IMR-90 (cell line): ENCODE measurements around the gene PTS. TPM values are rescaled to one million over a fixed set of nuclear protein-coding genes. Genes with fewer than 3 reads are reported as not detected.
A peak's percentile ranks its signal among the peaks of the same experiment; 100 is the strongest.

Source experiments
- ATAC-seq: fragments of 200-7000 bp; cut with Tn5 transposase; 2 replicates; pipeline ENCODE4 v1.9.1; 2020; ENCODE audit warnings: low read depth, mild to moderate bottlenecking, moderate library complexity
- BruUV-seq: library from RNA; stranded (reverse); fragments of 400-500 nt; replicated peaks from 2 replicates; lab custom pipeline; 2021; lab: Mats Ljungman, UMichigan
- CTCF ChIA-PET: fragments of 300-600 bp; formaldehyde crosslinking; extraction: SDS; loops from one replicate; lab custom pipeline; 2021; ENCODE audit warnings: antibody characterized with exemption; lab: Yijun Ruan, JAX
- POLR2A ChIA-PET: fragments of 300-600 bp; sonication (Branson Sonifier 250); formaldehyde crosslinking; loops from one replicate; lab custom pipeline; 2022; ENCODE audit warnings: antibody characterized with exemption; ENCODE audit not compliant: unreplicated experiment; lab: Charles Lee
- DNase-seq: peaks from one replicate; pipeline ENCODE4 v3.0.0; 2013
- H2AFZ ChIP-seq: replicated peaks from 2 replicates; pipeline ENCODE3; 2013; ENCODE audit warnings: low read length, mild to moderate bottlenecking; ENCODE audit not compliant: poor library complexity
- H2AK5ac ChIP-seq: 2 replicates; pipeline ENCODE4 v1.6.1; 2013; ENCODE audit warnings: low read depth, low read length, inconsistent platforms
- H2AK9ac ChIP-seq: replicated peaks from 2 replicates; pipeline ENCODE3; 2013; ENCODE audit warnings: mild to moderate bottlenecking, low read depth, low read length, moderate library complexity; ENCODE audit not compliant: poor library complexity
- H2BK120ac ChIP-seq: 2 replicates; pipeline ENCODE4 v1.6.1; 2013; ENCODE audit warnings: low read depth, low read length, inconsistent platforms
- H2BK15ac ChIP-seq: 3 replicates; pipeline ENCODE4 v1.6.1; 2013; ENCODE audit warnings: low read depth, low read length, inconsistent platforms
- H2BK20ac ChIP-seq: 2 replicates; pipeline ENCODE4 v1.6.1; 2013; ENCODE audit warnings: low read depth, mild to moderate bottlenecking, inconsistent platforms, low read length, moderate library complexity
- H2BK5ac ChIP-seq: 2 replicates; pipeline ENCODE4 v1.6.1; 2013; ENCODE audit warnings: mild to moderate bottlenecking, low read depth, low read length, inconsistent platforms; ENCODE audit not compliant: poor library complexity, severe bottlenecking
- H3K14ac ChIP-seq: replicated peaks from 2 replicates; pipeline ENCODE4 v1.6.1; 2013; ENCODE audit warnings: low read depth, low read length, inconsistent platforms
- H3K18ac ChIP-seq: 2 replicates; pipeline ENCODE4 v1.6.1; 2013; ENCODE audit warnings: low read depth, low read length, control low read depth
- H3K23ac ChIP-seq: 2 replicates; pipeline ENCODE4 v1.6.1; 2013; ENCODE audit warnings: low read depth, low read length, inconsistent platforms
- H3K27ac ChIP-seq: 2 replicates; pipeline ENCODE4 v1.5.1; 2013; ENCODE audit warnings: mild to moderate bottlenecking, control low read depth, low read length; ENCODE audit not compliant: insufficient read depth
- H3K27me3 ChIP-seq: 2 replicates; pipeline ENCODE4 v1.6.1; 2013; ENCODE audit warnings: low read length; ENCODE audit not compliant: control insufficient read depth, insufficient read depth
- H3K36me3 ChIP-seq: 2 replicates; pipeline ENCODE4 v1.6.1; 2013; ENCODE audit warnings: low read length, mixed read lengths; ENCODE audit not compliant: control insufficient read depth, insufficient read depth
- H3K4ac ChIP-seq: 2 replicates; pipeline ENCODE4 v1.6.1; 2013; ENCODE audit warnings: low read depth, low read length, inconsistent platforms
- H3K4me1 ChIP-seq: 2 replicates; pipeline ENCODE4 v1.6.1; 2013; ENCODE audit warnings: low read length, mixed read lengths; ENCODE audit not compliant: control insufficient read depth, insufficient read depth
- H3K4me2 ChIP-seq: 2 replicates; pipeline ENCODE4 v1.6.1; 2013; ENCODE audit warnings: low read depth, mild to moderate bottlenecking, control low read depth, low read length, moderate library complexity
- H3K4me3 ChIP-seq: 2 replicates; pipeline ENCODE4 v1.5.1; 2013; ENCODE audit warnings: low read depth, mild to moderate bottlenecking, control low read depth, low read length, moderate library complexity; ENCODE audit not compliant: insufficient read depth
- H3K56ac ChIP-seq: 2 replicates; pipeline ENCODE4 v1.6.1; 2013; ENCODE audit warnings: low read length, inconsistent platforms; ENCODE audit not compliant: insufficient read depth; ENCODE audit errors: extremely low read depth
- H3K79me1 ChIP-seq, 2 experiments: 2 replicates each; pipeline ENCODE4 v1.6.1; 2013; ENCODE audit warnings: low read length in 2 of 2, inconsistent platforms in 1 of 2, low read depth in 1 of 2
- H3K9ac ChIP-seq: 2 replicates; pipeline ENCODE4 v1.6.1; 2013; ENCODE audit warnings: low read depth, low read length, control low read depth
- H3K9me1 ChIP-seq: 2 replicates; pipeline ENCODE4 v1.6.1; 2013; ENCODE audit warnings: low read length, inconsistent platforms; ENCODE audit not compliant: insufficient read depth
- H3K9me3 ChIP-seq: 2 replicates; pipeline ENCODE4 v1.6.1; 2013; ENCODE audit warnings: low read length; ENCODE audit not compliant: control insufficient read depth, insufficient read depth
- H4K20me1 ChIP-seq: 2 replicates; pipeline ENCODE4 v1.6.1; 2013; ENCODE audit warnings: low read length, inconsistent platforms; ENCODE audit not compliant: insufficient read depth
- H4K5ac ChIP-seq: 2 replicates; pipeline ENCODE4 v1.6.1; 2013; ENCODE audit warnings: mild to moderate bottlenecking, low read depth, low read length, control low read depth
- H4K8ac ChIP-seq, 2 experiments: 2 replicates each; pipeline ENCODE4 v1.6.1; 2013; ENCODE audit warnings: low read depth in 2 of 2, low read length in 2 of 2, control low read depth in 1 of 2, inconsistent platforms in 1 of 2
- H4K91ac ChIP-seq: 2 replicates; pipeline ENCODE4 v1.6.1; 2013; ENCODE audit warnings: low read depth, low read length, inconsistent platforms; ENCODE audit not compliant: insufficient read depth
- BHLHE40 ChIP-seq: fragments of 150-350 bp; IDR thresholded peaks from 2 replicates; pipeline ENCODE4 v1.6.1; 2016; ENCODE audit warnings: mild to moderate bottlenecking, low read depth, low read length
- ELK1 ChIP-seq: fragments of 150-350 bp; IDR thresholded peaks from 2 replicates; pipeline ENCODE4 v1.6.1; 2016; ENCODE audit warnings: low read depth, mild to moderate bottlenecking, low read length, moderate library complexity, borderline replicate concordance
- MAZ ChIP-seq: IDR thresholded peaks from 2 replicates; pipeline ENCODE4 v1.6.1; 2012; ENCODE audit warnings: low read depth, mild to moderate bottlenecking, low read length, improper control_type of control experiment, moderate library complexity, borderline replicate concordance
- SMC3 ChIP-seq: fragments of 150-350 bp; IDR thresholded peaks from 2 replicates; pipeline ENCODE4 v1.6.1; 2016; ENCODE audit warnings: low read depth, mild to moderate bottlenecking, antibody characterized with exemption, low read length, moderate library complexity
- dilution Hi-C: fragments of 300-500 bp; cut with HindIII; formaldehyde crosslinking; loops from one replicate; pipeline ENCODE4 v1.14.3; 2018; ENCODE audit warnings: low sequenced_read_pairs; ENCODE audit not compliant: unreplicated experiment
- in situ Hi-C: fragments of 300-500 bp; cut with MboI; formaldehyde crosslinking; loops from 3 replicates; pipeline ENCODE4 v1.14.3; 2019; ENCODE audit warnings: low sequenced_read_pairs, inconsistent platforms, mixed read lengths
- intact Hi-C: fragments of 100-400 bp; cut with micrococcal nuclease; formaldehyde crosslinking; loops from 2 replicates; pipeline ENCODE4 v1.10.0; 2022
- polyA plus RNA-seq, 3 experiments: library from polyadenylated mRNA; depleted of rRNA; stranded (reverse); fragments of >200 nt; gene quantifications; 2 replicates each; pipeline ENCODE4 v1.2.3, GENCODE V29; 2012; ENCODE audit warnings: low replicate concordance in 1 of 3
- total RNA-seq: library from RNA; depleted of rRNA; stranded (reverse); fragments of >200 nt; gene quantifications from 2 replicates; pipeline ENCODE4 v1.2.3, GENCODE V29; 2012
- TF ChIP-seq, protein P1 (sequence below): fragments of 150-350 bp; IDR thresholded peaks from 2 replicates; pipeline ENCODE4 v1.6.1; 2017; ENCODE audit warnings: mild to moderate bottlenecking, antibody characterized with exemption, low read length, low read depth

Gene PTS
- total and polyA plus RNA-seq, 2 of the 4 experiments (the other 2 are of a cell fraction), result 21.0 to 51.8 TPM

DNA sequence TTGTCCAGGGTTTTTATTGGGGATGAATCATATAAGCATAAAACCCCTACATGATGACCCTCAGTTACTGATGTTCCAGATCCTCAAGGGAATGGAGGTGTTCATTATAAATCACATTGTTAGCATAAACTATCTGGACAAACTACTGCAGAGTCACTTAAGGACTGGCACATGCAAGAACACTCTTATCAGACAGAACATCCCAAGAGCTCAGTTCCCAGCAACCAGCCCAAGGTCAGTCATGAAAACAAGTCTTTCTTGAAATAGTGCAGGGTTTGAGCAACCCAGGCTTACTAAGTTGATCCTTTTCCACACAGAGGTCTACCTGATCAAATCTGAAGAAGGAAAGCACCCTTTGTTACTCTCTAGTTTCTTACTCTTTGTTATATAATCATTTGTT, 13.5 kb upstream of the PTS start:
- Histone ChIP-seq H3K36me3 (no peaks in the 10 kb centered on the region), H4K8ac (0 out of 4 replicates have a peak overlapping the region, but pooled peaks of 1 of the 2 experiments have one; percentile 2), H3K4ac (0 out of 2 replicates have a peak overlapping the region, but pooled peaks have one; percentile 2), H3K14ac (no peak overlapping the region), H4K91ac (peak overlapping the region; percentile 5; the same call in 1 of the 2 replicates), H3K23ac (no peak overlapping the region), H3K4me2 (no peak overlapping the region), H3K56ac (no peak overlapping the region), H2AK9ac (no peak overlapping the region), H2BK5ac (no peak overlapping the region), H3K18ac (peak overlapping the region; percentile 69), H2AK5ac (peak overlapping the region; percentile 42; the same call in 1 of the 2 replicates), H2AFZ (no peak overlapping the region), H2BK120ac (no peak overlapping the region; the same call in 1 of the 2 replicates), H3K79me1 (no peaks in the 10 kb centered on the region), H3K9me3 (no peaks in the 10 kb centered on the region), H3K27me3 (no peaks in the 10 kb centered on the region), H4K5ac (peak overlapping the region; percentile 73; the same call in 1 of the 2 replicates), H2BK15ac (0 out of 3 replicates have a peak overlapping the region, but pooled peaks have one; percentile 15), H3K9me1 (peaks cover 9% of the 10 kb centered on the region), H4K20me1 (no peaks in the 10 kb centered on the region), H2BK20ac (no peak overlapping the region; the same call in 1 of the 2 replicates), H3K9ac (no peak overlapping the region), H3K4me3 (no peak overlapping the region), H3K27ac (no peak overlapping the region), H3K4me1 (peaks cover 18% of the 10 kb centered on the region)
- TF ChIP-seq SMC3 (no peak), ELK1 (no peak), MAZ (no peak), BHLHE40 (no peak)
- TF ChIP-seq, protein P1, sequence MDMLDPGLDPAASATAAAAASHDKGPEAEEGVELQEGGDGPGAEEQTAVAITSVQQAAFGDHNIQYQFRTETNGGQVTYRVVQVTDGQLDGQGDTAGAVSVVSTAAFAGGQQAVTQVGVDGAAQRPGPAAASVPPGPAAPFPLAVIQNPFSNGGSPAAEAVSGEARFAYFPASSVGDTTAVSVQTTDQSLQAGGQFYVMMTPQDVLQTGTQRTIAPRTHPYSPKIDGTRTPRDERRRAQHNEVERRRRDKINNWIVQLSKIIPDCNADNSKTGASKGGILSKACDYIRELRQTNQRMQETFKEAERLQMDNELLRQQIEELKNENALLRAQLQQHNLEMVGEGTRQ, result no peak
- ChIA-PET POLR2A (no interaction called here), CTCF (interaction anchor here (1.4 kb wide), 2 partner anchors 67 to 99 kb away, joined by 4 to 5 read pairs; no protein-coding TSS in a partner anchor)
- BruUV-seq, result no TSS peak
- intact Hi-C loops (loop anchor here (5.0 to 10.0 kb wide), 3 partner anchors 35 to 1522 kb away; partner anchors contain the start of gene BCO2), dilution Hi-C loops (no loop called here), in situ Hi-C loops (loop anchor here (25.0 kb wide), 1 partner anchor 1325 kb away; no protein-coding TSS in a partner anchor)
- ATAC-seq, result no peak
- no peak for DNase-seq
